Inferior parietal cortex (tissue), 1 donor: ENCODE results near the gene ACYP2.
A peak's percentile ranks its signal among the peaks of the same experiment; 100 is the strongest.
"Not testable (repeated sequence)": the region's sequence is repeated elsewhere in the genome, so short reads cannot be mapped to it uniquely, and the experiment has no call there.

Experiments
- DNase-seq: peaks from one replicate; pipeline ENCODE4 v3.0.0-alpha.2; 2016; ENCODE audit errors: extremely low spot score

The ACYP2 gene

DNA sequence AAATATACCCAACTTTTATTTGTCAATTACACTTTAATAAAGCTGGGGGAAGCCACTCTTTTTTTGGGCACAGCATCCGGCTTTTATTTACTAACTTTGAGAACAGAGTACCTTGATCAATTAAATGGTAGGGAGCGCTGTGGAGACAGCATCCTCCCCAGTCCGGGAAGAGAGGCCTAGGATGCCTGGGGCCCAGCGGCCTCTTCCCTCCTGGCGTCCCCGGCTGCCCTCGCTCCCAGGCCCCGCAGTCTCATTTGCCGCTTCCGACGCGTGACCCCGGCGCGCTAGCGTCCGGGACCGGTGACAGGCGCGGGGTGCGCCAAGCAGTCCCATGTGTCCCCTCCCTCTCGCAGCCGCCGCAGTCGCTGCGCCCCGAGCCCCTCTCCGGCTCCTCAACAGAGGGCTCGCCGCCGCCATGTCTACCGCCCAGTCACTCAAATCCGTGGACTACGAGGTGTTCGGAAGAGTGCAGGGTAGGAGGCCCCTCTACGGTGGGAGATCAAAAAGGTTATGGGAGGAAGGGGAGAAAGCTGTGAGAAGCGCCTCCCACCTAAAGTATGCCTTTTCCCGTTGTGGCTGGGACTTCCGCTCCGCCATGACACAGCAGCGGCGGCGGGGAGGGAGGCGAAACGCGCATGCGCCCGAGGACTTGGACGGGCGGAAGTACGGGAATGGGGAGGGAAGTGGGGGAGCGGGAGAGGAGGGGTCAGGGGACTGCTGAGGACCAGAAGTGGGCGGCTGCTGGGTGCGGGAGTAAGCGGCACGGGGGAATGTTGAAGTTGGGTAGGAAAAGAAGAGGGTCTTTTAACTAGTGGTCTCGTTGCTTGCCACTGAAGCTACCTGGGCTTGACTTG is at the start of gene ACYP2:
Gene ACYP2 (plus strand): TSS at position 332 of the 854 bp plus-strand sequence.
- DNase-seq, result peak; percentile 97

- no peak for DNase-seq
Measured at GRCh38 chr2:54065891-54066290, 49.5 kb upstream of the ACYP2 start.

- DNase-seq, result no peak
Measured at GRCh38 chr2:54067851-54068375, 47.5 kb upstream of the ACYP2 start.

DNA sequence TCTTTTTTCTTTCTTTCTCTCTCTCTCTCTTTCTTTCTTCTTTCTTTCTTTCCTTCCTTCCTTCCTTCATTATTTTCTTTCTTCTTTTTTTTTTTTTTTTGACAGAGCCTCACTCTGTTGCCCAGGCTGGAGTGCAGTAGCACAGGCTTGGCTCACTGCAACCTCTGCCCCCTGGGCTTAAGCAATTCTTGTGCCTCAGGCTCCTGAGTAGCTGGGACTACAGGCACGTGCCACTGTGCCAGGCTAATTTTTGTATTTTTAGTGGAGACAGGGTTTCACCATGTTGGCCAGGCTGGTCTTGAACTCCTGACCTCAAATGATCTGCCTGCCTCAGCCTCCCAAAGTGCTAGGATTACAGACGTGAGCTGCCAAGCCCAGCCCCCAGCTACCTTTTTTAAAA is 42.9 kb upstream of the ACYP2 start:
- not testable (repeated sequence) for DNase-seq

DNA sequence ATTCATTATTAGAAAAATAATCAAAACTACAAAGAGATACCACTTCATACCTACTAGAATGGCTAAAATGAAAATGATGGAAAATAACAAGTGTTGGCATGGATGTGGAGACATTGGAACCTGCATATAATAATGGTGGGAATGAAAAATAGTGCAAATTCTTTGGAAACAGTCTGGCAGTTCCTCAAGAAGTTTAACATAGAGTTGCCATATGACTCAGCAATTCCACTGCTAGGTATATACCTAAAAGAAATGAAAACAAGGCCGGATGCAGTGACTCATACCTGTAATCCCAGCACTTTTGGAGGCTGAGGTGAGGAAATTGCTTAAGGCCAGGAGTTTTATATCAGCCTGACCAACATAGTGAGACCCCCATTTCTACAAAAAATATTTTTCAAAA is 41.6 kb upstream of the ACYP2 start:
- DNase-seq, result no peak

- no peak for DNase-seq
Measured at GRCh38 chr2:54074606-54075341, 40.6 kb upstream of the ACYP2 start.

DNA sequence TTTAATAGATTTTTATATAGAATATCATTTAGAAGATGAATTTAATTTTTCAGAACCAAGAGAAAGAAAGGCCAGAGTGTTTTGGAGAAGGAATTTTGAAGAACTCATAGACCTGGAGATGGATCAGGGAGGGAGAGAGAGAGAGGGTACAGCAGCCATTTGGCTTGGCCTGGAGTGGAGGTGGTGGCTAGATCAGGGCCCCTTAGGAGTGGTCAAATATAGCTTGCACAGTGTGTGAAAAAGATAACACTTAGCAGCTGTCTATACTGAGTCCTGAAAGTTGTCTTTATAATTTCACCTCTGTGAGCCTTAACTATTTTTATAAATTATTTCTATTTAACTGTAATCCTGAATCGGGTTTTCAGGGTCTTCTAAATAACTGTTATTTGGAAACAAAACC is 38.8 kb upstream of the ACYP2 start:
- DNase-seq, result no peak

DNA sequence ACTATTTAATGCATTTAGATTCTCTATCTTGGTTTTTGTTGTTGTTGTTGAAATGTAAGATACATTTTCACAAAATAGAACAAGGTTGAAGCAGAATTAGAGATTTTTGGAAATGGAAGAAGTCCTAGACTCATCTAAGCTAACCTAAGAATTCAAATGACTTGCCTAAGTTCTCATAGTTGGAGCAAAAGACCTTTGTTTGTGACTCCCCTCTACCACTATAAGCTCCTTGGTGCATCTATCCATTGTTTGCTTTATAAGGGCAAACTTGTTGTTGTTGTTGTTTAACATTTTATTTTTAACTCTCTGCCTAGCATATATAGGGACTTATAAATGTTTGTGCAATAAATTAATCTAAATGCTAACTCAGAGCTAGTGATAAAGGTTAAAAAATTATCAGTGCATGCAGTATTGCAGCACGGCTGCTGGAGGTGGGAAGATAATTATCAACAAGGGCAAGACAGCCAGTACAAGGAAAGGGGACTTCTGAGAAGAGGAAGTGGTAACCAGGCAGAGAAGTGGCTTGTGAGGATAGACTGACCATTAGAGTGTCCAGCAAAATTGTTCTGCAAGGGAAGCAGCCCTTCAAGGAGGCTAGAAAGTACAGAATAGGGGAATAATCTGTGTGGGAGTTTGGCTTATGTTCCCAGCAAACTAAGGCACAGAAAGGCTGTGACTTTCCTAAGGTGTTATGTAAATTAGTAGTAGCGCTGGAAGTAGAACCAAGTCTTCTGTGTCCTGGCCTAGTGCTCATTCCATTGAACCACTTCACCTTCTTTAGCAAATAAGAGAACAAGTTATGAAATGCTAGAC is 38.1 kb upstream of the ACYP2 start:
- no peak for DNase-seq

GRCh38 chr2:54079331-54079730 is 36.1 kb upstream of the ACYP2 start:
- DNase-seq, result peak; percentile 65

DNA sequence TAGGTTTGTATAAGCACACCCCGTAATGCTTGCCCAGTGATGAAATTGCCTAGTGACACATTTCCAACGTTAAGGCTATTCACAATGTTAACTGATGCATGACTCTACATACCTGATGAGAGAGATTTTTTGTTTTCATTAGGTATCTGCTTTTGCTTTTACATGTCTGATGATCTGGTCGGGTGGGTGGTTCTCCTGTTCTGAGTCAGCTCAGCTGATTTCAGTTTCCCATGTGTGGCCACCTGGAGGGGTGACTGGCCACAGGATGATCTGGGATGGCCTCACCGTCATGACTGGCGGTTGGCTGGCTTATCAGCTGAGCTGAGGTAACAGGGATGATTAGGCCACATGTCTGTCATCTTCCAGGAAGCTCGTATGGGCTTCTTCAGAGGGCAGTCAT is 33.8 kb upstream of the ACYP2 start:
- no peak for DNase-seq

DNA sequence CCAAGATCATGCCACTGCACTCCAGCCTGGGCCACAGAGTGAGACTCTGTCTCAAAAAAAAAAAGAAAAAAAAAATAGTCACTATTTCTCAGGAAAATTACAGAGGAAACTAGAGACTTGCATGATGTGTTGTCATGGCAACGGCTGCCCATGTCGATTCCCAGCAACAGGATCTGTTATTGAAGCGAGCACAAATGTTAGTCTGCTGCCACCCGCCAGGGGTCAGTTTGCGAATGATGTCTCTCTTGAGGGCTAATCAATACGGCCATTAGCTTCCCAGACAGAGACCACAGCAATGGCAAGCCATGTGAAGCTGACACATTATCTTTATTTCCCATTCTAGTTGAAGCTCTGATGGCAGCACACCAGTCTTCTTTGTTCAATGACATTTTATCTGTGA is 32.4 kb upstream of the ACYP2 start:
- DNase-seq, result peak; percentile 44

- DNase-seq, result no peak
Measured at GRCh38 chr2:54083445-54083844, 32.0 kb upstream of the ACYP2 start.

DNA sequence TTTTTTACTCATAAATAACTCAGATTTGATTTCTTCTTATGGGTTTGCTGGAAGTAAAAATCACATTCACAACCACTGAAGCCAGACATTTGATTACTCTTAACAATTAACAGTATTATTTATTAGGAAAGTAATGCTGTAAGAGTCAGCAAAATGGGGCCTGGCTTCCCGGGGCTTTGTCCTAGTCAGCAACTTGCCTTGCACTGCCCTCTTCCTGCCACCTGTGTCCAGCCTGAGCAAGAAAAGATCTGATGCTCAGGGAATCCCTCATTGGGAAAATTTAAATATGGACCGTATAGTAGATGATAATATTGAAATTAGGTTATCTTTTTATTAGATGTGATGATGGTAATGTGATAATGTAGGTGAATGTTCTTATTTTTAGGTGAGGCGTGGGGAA is 30.8 kb upstream of the ACYP2 start:
- DNase-seq, result peak; percentile 47

DNA sequence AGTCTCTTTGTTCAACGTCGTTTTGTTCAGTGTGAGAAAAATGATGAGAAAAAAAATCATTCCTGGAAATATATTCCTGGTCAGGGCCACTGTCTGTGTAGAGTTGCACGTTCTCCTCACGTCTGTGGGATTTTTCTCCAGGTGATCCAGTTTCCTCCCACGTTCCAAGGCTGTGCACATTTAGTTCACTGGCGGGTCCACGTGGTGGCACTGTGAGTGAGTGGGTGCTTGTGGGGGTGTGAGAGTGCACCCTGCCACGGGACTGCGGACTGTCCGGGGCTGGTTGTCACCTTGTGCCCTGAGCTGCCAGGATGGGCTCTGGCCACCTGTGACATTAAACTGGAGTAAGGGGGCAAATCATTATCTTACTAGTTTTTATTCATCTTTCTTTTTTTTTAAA is 30.3 kb upstream of the ACYP2 start:
- DNase-seq, result no peak

GRCh38 chr2:54086157-54086556 is 29.3 kb upstream of the ACYP2 start:
- no peak for DNase-seq

GRCh38 chr2:54088191-54088634 is 27.2 kb upstream of the ACYP2 start:
- no peak for DNase-seq

DNA sequence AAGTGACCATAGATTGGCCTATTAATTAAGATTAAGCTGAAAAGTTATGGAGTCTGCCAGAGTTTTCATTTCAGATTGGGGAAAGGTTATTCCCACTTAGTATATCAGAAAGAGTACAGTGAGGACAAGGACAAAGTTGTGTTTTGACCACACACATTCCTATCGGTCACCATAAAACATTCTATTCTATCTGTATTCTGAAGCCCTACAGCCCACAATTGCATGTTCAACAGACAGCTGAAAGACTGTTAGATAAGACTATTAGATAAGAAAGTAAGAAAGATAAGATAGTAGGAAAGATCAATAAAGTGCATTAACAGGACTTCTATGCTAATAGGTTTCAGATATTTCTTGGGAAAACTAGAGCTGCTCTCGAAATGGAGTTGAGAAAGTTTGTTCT is 26.7 kb upstream of the ACYP2 start:
- DNase-seq, result no peak

DNA sequence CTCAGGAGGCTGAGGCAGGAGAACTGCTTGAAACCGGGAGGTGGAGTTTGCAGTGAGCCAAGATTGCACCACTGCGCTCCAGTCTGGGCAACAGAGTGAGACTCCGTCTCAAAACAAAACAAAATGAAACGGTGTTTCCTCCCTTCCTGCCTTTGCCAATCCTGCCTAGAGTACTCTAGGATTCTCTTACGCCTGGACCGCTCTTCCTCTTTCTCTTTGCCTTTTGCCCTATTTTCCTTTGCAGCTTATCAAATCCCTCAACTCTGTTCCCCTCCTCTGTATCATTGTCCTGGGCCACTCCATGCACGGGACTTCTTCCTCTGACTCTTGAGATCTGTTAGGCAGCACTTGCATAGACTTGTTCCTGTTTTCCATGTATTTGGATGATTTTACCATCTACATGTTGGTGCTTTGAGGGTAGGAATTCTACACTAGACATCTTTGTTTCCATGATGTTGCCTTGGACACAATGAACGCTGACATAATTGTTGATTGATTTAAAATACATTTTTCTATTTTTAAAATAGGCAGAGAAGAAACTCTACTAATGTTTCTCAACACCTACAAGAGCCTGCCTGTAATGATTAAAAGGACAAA is 24.8 kb upstream of the ACYP2 start:
- DNase-seq, result no peak

DNA sequence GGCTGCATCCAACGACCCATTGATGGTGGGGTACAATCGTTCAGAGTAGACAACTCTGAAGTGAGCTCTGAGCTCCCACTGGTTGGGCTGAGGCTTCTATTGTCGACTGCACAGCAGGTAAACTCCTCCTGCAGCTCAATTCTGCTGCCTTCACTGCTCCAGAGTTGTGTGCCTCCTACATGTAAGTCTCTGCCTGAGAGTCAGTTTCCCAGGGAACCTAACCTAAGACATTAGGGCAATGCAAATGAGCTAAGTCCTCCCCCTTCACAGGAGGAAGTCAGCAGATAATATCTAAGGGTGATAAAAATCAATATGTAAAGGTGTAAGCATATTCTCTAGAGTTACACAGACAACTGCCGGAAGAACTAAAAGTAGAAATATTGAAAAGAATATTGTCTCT is 22.5 kb upstream of the ACYP2 start:
- DNase-seq, result no peak

GRCh38 chr2:54095406-54095805 is 20.0 kb upstream of the ACYP2 start:
- DNase-seq, result not testable (repeated sequence)

GRCh38 chr2:54096141-54096540 is 19.3 kb upstream of the ACYP2 start:
- DNase-seq, result not testable (repeated sequence)

GRCh38 chr2:54097124-54097523 is 18.3 kb upstream of the ACYP2 start:
- no peak for DNase-seq
